Measurements from ENCODE around the gene IFNG-AS1. TPM values are rescaled to one million over a fixed set of nuclear protein-coding genes. Genes with fewer than 3 reads are reported as not detected.

The IFNG-AS1 gene
- total RNA-seq, 1 donor from 2014 or later: not detected

GRCh38 chr12:67981287-67982162 lies 7.7 kb upstream of the IFNG-AS1 start:
- Histone ChIP-seq H3K36me3 (no peaks in the 10 kb centered on the region), H3K4me3 (no peak overlapping the region), H3K27ac (no peak overlapping the region), H3K9me3 (no peaks in the 10 kb centered on the region), H3K4me1 (no peaks in the 10 kb centered on the region), H3K27me3 (no peaks in the 10 kb centered on the region)
- intact Hi-C loops (cut with DNase I): no loop called here
- TF ChIP-seq CTCF (IDR thresholded peaks at IDR 0.05): no peak
- DNase-seq (ENCODE audit: low spot score in 2 of 2): no peak

GRCh38 chr12:67982164-67982563 lies 7.1 kb upstream of the IFNG-AS1 start:
- H3K9me3 ChIP-seq: no peaks in the 10 kb centered on the region
- H3K27me3 ChIP-seq: no peaks in the 10 kb centered on the region
- no peak for TF ChIP-seq CTCF (IDR thresholded peaks at IDR 0.05)
- H3K27ac ChIP-seq: no peak overlapping the region
- no peak overlapping the region for H3K4me3 ChIP-seq
- no peaks in the 10 kb centered on the region for H3K4me1 ChIP-seq
- no peaks in the 10 kb centered on the region for H3K36me3 ChIP-seq
- no peak for DNase-seq (ENCODE audit: low spot score in 2 of 2)
- intact Hi-C loops (cut with DNase I): no loop called here

- no peaks in the 10 kb centered on the region for H3K36me3 ChIP-seq
- no peak for DNase-seq (ENCODE audit: low spot score in 2 of 2)
- no peak for TF ChIP-seq CTCF (IDR thresholded peaks at IDR 0.05)
Measured at GRCh38 chr12:67986632-67987031, 2.6 kb upstream of the IFNG-AS1 start.

GRCh38 chr12:67988601-67989021 lies 636 bp upstream of the IFNG-AS1 start:
- H3K36me3 ChIP-seq: no peaks in the 10 kb centered on the region
- DNase-seq (ENCODE audit: low spot score in 2 of 2): no peak
- H3K4me3 ChIP-seq: no peak overlapping the region
- no peaks in the 10 kb centered on the region for H3K9me3 ChIP-seq
- no peak for TF ChIP-seq CTCF (IDR thresholded peaks at IDR 0.05)
- H3K27me3 ChIP-seq: no peaks in the 10 kb centered on the region
- H3K4me1 ChIP-seq: no peaks in the 10 kb centered on the region
- H3K27ac ChIP-seq: no peak overlapping the region
- intact Hi-C loops (cut with DNase I): no loop called here

More at GRCh38 chr12:67986632-67987031, 2.6 kb upstream of the IFNG-AS1 start:
- Histone ChIP-seq H3K27me3 (no peaks in the 10 kb centered on the region), H3K9me3 (no peaks in the 10 kb centered on the region), H3K4me1 (no peaks in the 10 kb centered on the region), H3K27ac (no peak overlapping the region), H3K4me3 (no peak overlapping the region)
- intact Hi-C loops (cut with DNase I): no loop called here

- H3K4me1 ChIP-seq: no peaks in the 10 kb centered on the region
- no peak overlapping the region for H3K27ac ChIP-seq
- DNase-seq (ENCODE audit: low spot score in 2 of 2): no peak
- intact Hi-C loops (cut with DNase I): no loop called here
- H3K9me3 ChIP-seq: no peaks in the 10 kb centered on the region
- no peak overlapping the region for H3K4me3 ChIP-seq
- no peak for TF ChIP-seq CTCF (IDR thresholded peaks at IDR 0.05)
- H3K27me3 ChIP-seq: no peaks in the 10 kb centered on the region
- H3K36me3 ChIP-seq: no peaks in the 10 kb centered on the region
Measured at GRCh38 chr12:67991158-67991557, 1.9 kb downstream of the IFNG-AS1 start.

Data from ascending aorta (tissue), 2 donors.